BJ (cell line): ENCODE data around the gene OR4X1. TPM values are rescaled to one million over a fixed set of nuclear protein-coding genes. Genes with fewer than 3 reads are reported as not detected.
"Not testable (repeated sequence)": the region's sequence is repeated elsewhere in the genome, so short reads cannot be mapped to it uniquely, and the experiment has no call there.

Source experiments
- CTCF ChIA-PET: fragments of 350-600 bp; formaldehyde crosslinking; extraction: SDS; loops from one replicate; lab custom pipeline; 2021; ENCODE audit warnings: antibody characterized with exemption, inconsistent platforms; lab: Yijun Ruan, JAX
- POLR2A ChIA-PET: fragments of 300-600 bp; sonication (Branson Sonifier 250); formaldehyde crosslinking; extraction: SDS; loops from one replicate; lab custom pipeline; 2021; ENCODE audit warnings: antibody characterized with exemption; lab: Charles Lee
- DNase-seq: peaks from one replicate; pipeline ENCODE4 v3.0.0-alpha.2; 2011; ENCODE audit warnings: low read depth
- H3K27me3 ChIP-seq: 2 replicates; pipeline ENCODE4 v1.6.0; 2011; ENCODE audit warnings: low read length; ENCODE audit not compliant: control insufficient read depth, insufficient read depth
- H3K36me3 ChIP-seq: 2 replicates; pipeline ENCODE4 v1.5.1; 2011; ENCODE audit warnings: low read length; ENCODE audit not compliant: control insufficient read depth, insufficient read depth
- H3K4me3 ChIP-seq: 2 replicates; pipeline ENCODE4 v1.5.1; 2011; ENCODE audit warnings: low read depth, mild to moderate bottlenecking, control low read depth, low read length
- polyA plus RNA-seq: library from polyadenylated mRNA; depleted of rRNA; stranded (reverse); fragments of >200 nt; gene quantifications from 2 replicates; pipeline ENCODE4 v1.2.3, GENCODE V29; 2011; rRNA removed
- TF ChIP-seq, protein P1 (sequence below): IDR thresholded peaks from 2 replicates; pipeline ENCODE4 v1.5.1; 2011; ENCODE audit warnings: low read depth, mild to moderate bottlenecking, control low read depth, inconsistent platforms, low read length, moderate library complexity; ENCODE audit not compliant: insufficient read depth

The OR4X1 gene
- polyA plus RNA-seq, 1 experiment: not detected

DNA sequence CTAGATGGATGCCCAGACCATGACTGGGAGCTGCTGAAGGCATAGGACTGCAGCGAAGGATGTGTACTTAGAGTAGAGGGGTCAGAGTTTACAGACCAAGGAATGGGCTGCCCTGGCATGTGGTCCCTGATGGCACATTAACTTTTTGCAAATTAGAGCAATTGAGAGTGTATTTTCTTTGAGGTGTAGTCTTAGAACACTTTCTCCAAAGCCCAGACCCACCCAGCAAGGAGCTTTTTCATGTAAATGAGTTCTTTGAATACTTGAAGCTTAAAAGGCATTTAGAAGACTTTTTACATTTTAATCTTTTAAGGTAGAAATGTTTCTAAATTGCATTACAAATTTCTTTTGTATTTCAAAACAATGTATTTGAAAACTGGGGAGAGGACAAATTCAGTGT is 8.9 kb downstream of the OR4X1 start:
- TF ChIP-seq, protein P1, sequence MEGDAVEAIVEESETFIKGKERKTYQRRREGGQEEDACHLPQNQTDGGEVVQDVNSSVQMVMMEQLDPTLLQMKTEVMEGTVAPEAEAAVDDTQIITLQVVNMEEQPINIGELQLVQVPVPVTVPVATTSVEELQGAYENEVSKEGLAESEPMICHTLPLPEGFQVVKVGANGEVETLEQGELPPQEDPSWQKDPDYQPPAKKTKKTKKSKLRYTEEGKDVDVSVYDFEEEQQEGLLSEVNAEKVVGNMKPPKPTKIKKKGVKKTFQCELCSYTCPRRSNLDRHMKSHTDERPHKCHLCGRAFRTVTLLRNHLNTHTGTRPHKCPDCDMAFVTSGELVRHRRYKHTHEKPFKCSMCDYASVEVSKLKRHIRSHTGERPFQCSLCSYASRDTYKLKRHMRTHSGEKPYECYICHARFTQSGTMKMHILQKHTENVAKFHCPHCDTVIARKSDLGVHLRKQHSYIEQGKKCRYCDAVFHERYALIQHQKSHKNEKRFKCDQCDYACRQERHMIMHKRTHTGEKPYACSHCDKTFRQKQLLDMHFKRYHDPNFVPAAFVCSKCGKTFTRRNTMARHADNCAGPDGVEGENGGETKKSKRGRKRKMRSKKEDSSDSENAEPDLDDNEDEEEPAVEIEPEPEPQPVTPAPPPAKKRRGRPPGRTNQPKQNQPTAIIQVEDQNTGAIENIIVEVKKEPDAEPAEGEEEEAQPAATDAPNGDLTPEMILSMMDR: no peak
- no peaks in the 10 kb centered on the region for H3K27me3 ChIP-seq
- H3K36me3 ChIP-seq: no peaks in the 10 kb centered on the region
- H3K4me3 ChIP-seq: no peak overlapping the region
- ChIA-PET POLR2A (no interaction called here), CTCF (interaction anchor here (0.6 kb wide), 1 partner anchor 1352 kb away, joined by 3 read pairs; no protein-coding TSS in a partner anchor)
- DNase-seq: no peak

DNA sequence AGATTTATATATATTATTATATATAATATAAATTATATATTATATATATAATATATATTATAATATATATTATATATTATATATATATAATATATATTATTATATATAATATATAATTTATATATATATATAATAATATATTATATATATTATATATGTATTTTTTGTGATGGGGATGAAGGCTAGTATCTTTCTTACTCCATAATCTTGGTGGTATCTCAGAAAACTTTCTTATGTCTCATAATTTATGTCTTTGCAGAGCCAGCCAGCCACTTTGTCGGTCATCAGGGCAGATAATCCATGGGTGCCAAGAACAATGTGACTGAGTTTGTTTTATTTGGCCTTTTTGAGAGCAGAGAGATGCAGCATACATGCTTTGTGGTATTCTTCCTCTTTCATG is 42.3 kb downstream of the OR4X1 start, which contains the start of gene OR4S1:
Gene OR4S1 (plus strand): TSS at position 301 of the 400 bp plus-strand sequence. CDS start 0 bp downstream, at position 301.
- ChIA-PET POLR2A (no interaction called here), CTCF (no interaction called here)
- TF ChIP-seq, protein P1: no peak
- no peak within 1 kb of the TSS for H3K4me3 ChIP-seq
- no peaks in the 10 kb centered on the region for H3K27me3 ChIP-seq
- no peaks in the 10 kb centered on the region for H3K36me3 ChIP-seq
- no peak for DNase-seq

DNA sequence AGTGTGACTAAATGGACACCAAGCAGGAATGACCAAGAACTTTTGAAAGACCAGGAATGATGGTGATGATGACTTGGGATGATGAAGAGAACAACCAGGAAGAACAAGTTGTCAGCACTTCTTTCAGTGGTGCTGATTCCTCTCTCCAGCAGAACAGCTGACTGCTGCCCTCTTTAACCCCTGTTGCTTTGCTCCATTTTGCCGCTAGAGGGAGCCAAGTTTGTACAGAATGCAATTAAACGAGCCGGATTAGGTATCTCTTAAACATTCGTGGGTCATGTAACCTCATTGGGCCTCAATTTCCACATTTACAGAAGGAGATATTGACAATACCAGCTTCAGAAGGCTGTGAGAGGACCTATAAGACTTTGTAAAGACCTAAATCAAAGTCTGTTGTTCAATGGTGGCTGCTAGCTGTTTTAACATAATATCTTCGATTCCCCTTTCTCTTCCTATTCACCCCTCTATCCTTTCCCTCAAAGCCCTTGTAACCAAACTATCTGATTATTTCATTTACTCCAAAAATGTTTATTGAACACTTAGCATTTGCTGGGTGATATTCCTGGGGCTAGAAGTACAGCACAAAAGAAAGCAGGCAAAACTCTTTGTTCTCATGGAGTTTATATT is 44.2 kb downstream of the OR4X1 start:
- no peak overlapping the region for H3K4me3 ChIP-seq
- TF ChIP-seq, protein P1: peak; percentile 89
- H3K36me3 ChIP-seq: no peaks in the 10 kb centered on the region
- peak; percentile 1 for DNase-seq
- POLR2A ChIA-PET: no interaction called here
- CTCF ChIA-PET: interaction anchor here (0.6 to 1.8 kb wide), 12 partner anchors 9 to 1219 kb away, joined by 3 to 12 read pairs (median 3); no protein-coding TSS in a partner anchor
- H3K27me3 ChIP-seq: no peaks in the 10 kb centered on the region

DNA sequence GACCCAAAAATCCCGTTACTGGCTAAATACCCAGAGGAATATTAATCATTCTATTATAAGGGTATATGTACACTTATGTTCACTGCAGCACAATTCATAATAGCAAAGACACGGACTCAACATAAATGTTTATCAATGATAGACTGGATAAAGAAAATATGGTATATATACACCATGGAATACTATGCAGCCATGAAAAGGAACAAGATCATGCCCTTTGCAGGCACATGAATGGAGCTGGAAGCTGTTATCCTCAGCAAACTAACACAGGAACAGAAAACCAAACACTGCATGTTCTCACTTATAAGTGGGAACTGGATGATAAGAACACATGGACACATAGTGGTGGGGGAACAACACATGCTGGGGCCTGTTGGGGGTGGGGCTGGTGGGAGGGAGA is 49.9 kb downstream of the OR4X1 start:
- H3K4me3 ChIP-seq, CTCF ChIA-PET, POLR2A ChIA-PET, DNase-seq, H3K36me3 ChIP-seq, H3K27me3 ChIP-seq: not testable (repeated sequence)

Other genes with a start within 250 kb of the OR4X1 start
- gene OR4B1, start 47.1 kb upstream of the OR4X1 start, polyA plus RNA-seq: not detected in 2 replicates
- gene OR4X2, start 18.8 kb upstream of the OR4X1 start, polyA plus RNA-seq: not detected in 2 replicates
- not detected in 2 replicates for gene OR4S1, start 42.4 kb downstream of the OR4X1 start, polyA plus RNA-seq
- gene OR4C3, start 61.1 kb downstream of the OR4X1 start, polyA plus RNA-seq: not detected in 2 replicates
- gene OR4C5, start 102.6 kb downstream of the OR4X1 start, polyA plus RNA-seq: not detected in 2 replicates
- not detected in 2 replicates for gene OR4A47, start 224.9 kb downstream of the OR4X1 start, polyA plus RNA-seq